WTC11 (cell line): ENCODE measurements around the gene AQP12A. TPM values are rescaled to one million over a fixed set of nuclear protein-coding genes. Genes with fewer than 3 reads are reported as not detected.

Source experiments
- ATAC-seq: fragments of 200-7000 bp; cut with Tn5 transposase; 2 replicates; pipeline ENCODE4 v1.10.0; 2021; ENCODE audit warnings: mild to moderate bottlenecking, moderate library complexity
- CTCF ChIA-PET: fragments of 300-600 bp; sonication (Branson Sonifier 250); formaldehyde crosslinking; loops from one replicate; lab custom pipeline; 2021; ENCODE audit warnings: antibody characterized with exemption; lab: Charles Lee
- POLR2A ChIA-PET: fragments of 350-600 bp; sonication (Branson Sonifier 250); formaldehyde crosslinking; loops from one replicate; lab custom pipeline; 2021; ENCODE audit warnings: antibody characterized with exemption; lab: Charles Lee
- DNase-seq: peaks from one replicate; pipeline ENCODE4 v3.0.0; 2021; ENCODE audit warnings: low spot score
- H3K27ac Mint-ChIP-seq: 2 replicates; pipeline ENCODE4 v1.8.0; 2021; ENCODE audit warnings: mixed read lengths
- H3K27me3 Mint-ChIP-seq: 2 replicates; pipeline ENCODE4 v1.8.0; 2021; ENCODE audit warnings: low read depth, mild to moderate bottlenecking, moderate library complexity, mixed read lengths
- H3K36me3 Mint-ChIP-seq: 2 replicates; pipeline ENCODE4 v1.8.0; 2021; ENCODE audit warnings: mixed read lengths
- H3K4me1 Mint-ChIP-seq: 2 replicates; pipeline ENCODE4 v1.8.0; 2022; ENCODE audit warnings: mixed read lengths
- H3K4me3 Mint-ChIP-seq: 2 replicates; pipeline ENCODE4 v1.8.0; 2021; ENCODE audit warnings: mild to moderate bottlenecking, moderate library complexity, mixed read lengths
- H3K9me3 Mint-ChIP-seq: 2 replicates; pipeline ENCODE4 v1.8.0; 2021; ENCODE audit warnings: mixed read lengths
- ARID4B ChIP-seq: sonication (generic); formaldehyde crosslinking; IDR thresholded peaks from 2 replicates; pipeline ENCODE4 v1.8.0; 2023; ENCODE audit warnings: missing genetic modification reagents, mild to moderate bottlenecking, borderline replicate concordance
- ATF2 ChIP-seq: sonication (generic); formaldehyde crosslinking; IDR thresholded peaks from 2 replicates; pipeline ENCODE4 v1.8.1; 2022; ENCODE audit warnings: low read depth, missing genetic modification reagents, borderline replicate concordance
- ATF3 ChIP-seq: sonication (generic); formaldehyde crosslinking; conservative IDR thresholded peaks from 2 replicates; pipeline ENCODE4 v1.8.1; 2022; ENCODE audit warnings: mild to moderate bottlenecking, missing genetic modification reagents
- E2F1 ChIP-seq: sonication (generic); formaldehyde crosslinking; IDR thresholded peaks from 2 replicates; pipeline ENCODE4 v1.8.0; 2022; ENCODE audit warnings: mild to moderate bottlenecking, missing genetic modification reagents
- ELF4 ChIP-seq: sonication (generic); formaldehyde crosslinking; IDR thresholded peaks from 2 replicates; pipeline ENCODE4 v1.8.1; 2022; ENCODE audit warnings: low read depth, mild to moderate bottlenecking, moderate library complexity, missing genetic modification reagents
- ETV6 ChIP-seq: sonication (generic); formaldehyde crosslinking; IDR thresholded peaks from 2 replicates; pipeline ENCODE4 v1.8.1; 2022; ENCODE audit warnings: mild to moderate bottlenecking, missing genetic modification reagents
- FOXP1 ChIP-seq: sonication (generic); formaldehyde crosslinking; IDR thresholded peaks from 2 replicates; pipeline ENCODE4 v1.8.0; 2022; ENCODE audit warnings: missing genetic modification reagents, mild to moderate bottlenecking, moderate library complexity, borderline replicate concordance
- GRHL2 ChIP-seq: fragments of 250-450 bp; sonication (Bioruptor Pico); IDR thresholded peaks from 2 replicates; pipeline ENCODE4 v1.8.0; 2022; ENCODE audit warnings: mild to moderate bottlenecking, moderate library complexity; ENCODE audit not compliant: insufficient replicate concordance, severe bottlenecking
- GTF2I ChIP-seq: fragments of 250-450 bp; sonication (Bioruptor Pico); conservative IDR thresholded peaks from 2 replicates; pipeline ENCODE4 v1.4.0; 2021; ENCODE audit warnings: mild to moderate bottlenecking
- JUN ChIP-seq: sonication (generic); formaldehyde crosslinking; IDR thresholded peaks from 2 replicates; pipeline ENCODE4 v1.8.0; 2023; ENCODE audit warnings: mild to moderate bottlenecking, missing genetic modification reagents
- MYBL2 ChIP-seq: sonication (generic); formaldehyde crosslinking; IDR thresholded peaks from 2 replicates; pipeline ENCODE4 v1.8.1; 2023; ENCODE audit warnings: mild to moderate bottlenecking, moderate library complexity, missing genetic modification reagents
- NFE2L1 ChIP-seq: sonication (generic); formaldehyde crosslinking; IDR thresholded peaks from 2 replicates; pipeline ENCODE4 v1.8.1; 2023; ENCODE audit warnings: missing genetic modification reagents
- SOX15 ChIP-seq: fragments of 250-450 bp; sonication (Bioruptor Pico); IDR thresholded peaks from 2 replicates; pipeline ENCODE4 v1.9.0; 2021; ENCODE audit warnings: mild to moderate bottlenecking
- ZNF219 ChIP-seq: sonication (generic); formaldehyde crosslinking; IDR thresholded peaks from 2 replicates; pipeline ENCODE4 v1.8.0; 2023; ENCODE audit warnings: missing genetic modification reagents, mild to moderate bottlenecking, borderline replicate concordance
- ZNF512 ChIP-seq: sonication (generic); formaldehyde crosslinking; IDR thresholded peaks from 2 replicates; pipeline ENCODE4 v1.8.1; 2022; ENCODE audit warnings: missing genetic modification reagents, borderline replicate concordance
- total RNA-seq: library from RNA; stranded (reverse); gene quantifications from 3 replicates; pipeline ENCODE4 v1.2.3, GENCODE V29; 2021

AQP12A gene
- total RNA-seq, 1 experiment from 2014 or later = not detected

GRCh38 chr2:240734756-240735155 lies 43.1 kb downstream of the AQP12A start:
- Mint-ChIP-seq H3K27ac (no peak overlapping the region), H3K4me3 (no peak overlapping the region), H3K9me3 (no peaks in the 10 kb centered on the region), H3K4me1 (no peaks in the 10 kb centered on the region), H3K27me3 (no peaks in the 10 kb centered on the region), H3K36me3 (peaks cover 27% of the 10 kb centered on the region)
- ChIA-PET POLR2A (no interaction called here), CTCF (no interaction called here)
- DNase-seq = no peak
- no peak for ATAC-seq
- no peak for TF ChIP-seq SOX15 (CRISPR knock-in tag)
- TF ChIP-seq ATF2 (CRISPR knock-in tag) = no peak
- no peak for TF ChIP-seq MYBL2 (CRISPR knock-in tag)
- TF ChIP-seq ARID4B (CRISPR knock-in tag) = no peak
- no peak for TF ChIP-seq GTF2I
- no peak for TF ChIP-seq ETV6 (CRISPR knock-in tag)

GRCh38 chr2:240735476-240735875 lies 43.8 kb downstream of the AQP12A start:
- no peak overlapping the region for H3K4me3 Mint-ChIP-seq
- DNase-seq = no peak
- TF ChIP-seq E2F1 (no peak), NFE2L1 (CRISPR knock-in tag) (no peak), JUN (CRISPR knock-in tag) (no peak), ATF3 (no peak), ZNF219 (no peak)
- no peaks in the 10 kb centered on the region for H3K27me3 Mint-ChIP-seq
- no peak overlapping the region for H3K27ac Mint-ChIP-seq
- POLR2A ChIA-PET = interaction anchor here (0.6 kb wide), 1 partner anchor 39 kb away, joined by 3 read pairs; no protein-coding TSS in a partner anchor
- H3K36me3 Mint-ChIP-seq = peaks cover 29% of the 10 kb centered on the region
- CTCF ChIA-PET = interaction anchor here (0.6 kb wide), 1 partner anchor 95 kb away, joined by 3 read pairs; no protein-coding TSS in a partner anchor
- no peak for ATAC-seq
- H3K9me3 Mint-ChIP-seq = no peaks in the 10 kb centered on the region
- no peaks in the 10 kb centered on the region for H3K4me1 Mint-ChIP-seq

GRCh38 chr2:240736281-240737250 lies 44.9 kb downstream of the AQP12A start:
- no peak for DNase-seq
- H3K4me1 Mint-ChIP-seq = no peaks in the 10 kb centered on the region
- no peaks in the 10 kb centered on the region for H3K9me3 Mint-ChIP-seq
- CTCF ChIA-PET = no interaction called here
- no peak for ATAC-seq
- POLR2A ChIA-PET = no interaction called here
- no peaks in the 10 kb centered on the region for H3K27me3 Mint-ChIP-seq
- H3K36me3 Mint-ChIP-seq = peaks cover 35% of the 10 kb centered on the region
- H3K4me3 Mint-ChIP-seq = no peak overlapping the region
- H3K27ac Mint-ChIP-seq = no peak overlapping the region
- TF ChIP-seq SOX15 (CRISPR knock-in tag) = no peak
- TF ChIP-seq GRHL2 (CRISPR knock-in tag) = no peak
- no peak for TF ChIP-seq ZNF512 (CRISPR knock-in tag)
- no peak for TF ChIP-seq ELF4 (CRISPR knock-in tag)
- TF ChIP-seq JUN (CRISPR knock-in tag) = no peak
- no peak for TF ChIP-seq FOXP1 (CRISPR knock-in tag)
- no peak for TF ChIP-seq ZNF219
- TF ChIP-seq ARID4B (CRISPR knock-in tag) = no peak
- TF ChIP-seq ETV6 (CRISPR knock-in tag) = no peak
